Posterior vena cava (tissue), 2 donors: ENCODE data around the gene TMEM204. TPM values are rescaled to one million over a fixed set of nuclear protein-coding genes. Genes with fewer than 3 reads are reported as not detected.

ENCODE experiments used
- DNase-seq: peaks from one replicate; pipeline ENCODE4 v3.0.0-alpha.2; 2020; ENCODE audit warnings: low spot score
- intact Hi-C, 2 donors: fragments of 100-400 bp; cut with DNase I; formaldehyde crosslinking; loops; one replicate each; pipeline versions ENCODE4 v1.14.1 to v1.14.2; 2022 to 2023
- total RNA-seq, 2 donors: library from RNA; stranded (reverse); fragmentation: NEBNext Ultra II Directional; extraction: Animal tissue kit (Norgen Biotek cat#: 25700); gene quantifications; one replicate each; pipeline ENCODE4 v1.2.1, GENCODE V29; 2021
- donor health status: DM: yes; HTN: yes; CAD: no.
- donor health status: DM: yes; HTN: yes; CAD: no.

TMEM204 gene
- total RNA-seq, 2 donors from 2014 or later: 23.7 to 36.5 TPM

DNA sequence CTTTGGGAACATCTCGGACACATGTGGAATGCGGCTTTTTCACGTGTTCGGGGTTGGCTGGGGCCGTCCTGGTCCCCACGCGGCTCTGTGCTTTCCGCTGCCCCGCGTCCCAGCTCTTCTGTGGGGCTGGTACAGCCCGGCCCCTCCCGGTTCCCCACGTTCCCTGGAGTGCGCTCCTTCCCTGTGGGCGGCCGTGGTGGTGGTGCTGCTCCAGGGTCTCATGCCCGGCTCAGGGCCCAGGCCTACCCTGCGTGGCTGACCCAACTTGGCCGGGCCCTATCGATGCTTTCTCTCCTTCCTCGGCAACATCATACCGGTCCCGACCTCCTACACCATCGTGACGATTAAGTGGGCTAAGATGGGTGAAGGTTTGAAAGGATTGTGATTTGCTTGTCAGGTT, 37.0 kb upstream of the TMEM204 start:
- DNase-seq: no peak
- intact Hi-C loops: loop anchor here in 1 of 2 donors (10.0 kb wide), 2 partner anchors 58 to 198 kb away; no protein-coding TSS in a partner anchor

DNA sequence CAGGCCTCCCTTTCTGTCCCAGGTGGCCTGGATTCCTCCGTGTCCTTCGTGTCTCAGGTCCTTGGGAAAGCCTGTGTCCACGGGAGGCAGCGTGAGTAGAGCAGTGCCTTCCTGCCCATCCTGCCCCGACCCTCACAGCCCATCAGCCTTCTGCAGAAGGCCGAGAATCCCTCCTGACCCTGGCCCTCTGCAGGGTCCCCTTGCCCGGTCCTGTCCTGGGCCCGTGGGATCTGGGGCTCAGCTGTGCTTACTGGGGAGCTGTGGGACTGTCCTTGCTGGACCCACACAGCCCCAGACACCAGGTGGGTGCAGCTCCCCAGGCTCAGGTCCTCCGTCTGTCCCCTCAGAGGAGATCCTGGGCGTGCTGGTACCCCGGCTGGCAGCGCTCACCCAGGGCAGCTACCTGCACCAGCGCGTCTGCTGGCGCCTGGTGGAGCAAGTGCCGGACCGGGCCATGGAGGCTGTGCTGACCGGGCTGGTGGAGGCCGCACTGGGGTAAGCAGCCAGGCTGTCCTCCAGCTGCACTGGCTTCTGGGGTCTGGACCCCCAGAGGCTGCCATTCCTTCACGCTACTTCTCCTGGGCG, 36.4 kb upstream of the TMEM204 start:
- intact Hi-C loops: loop anchor here in 1 of 2 donors (10.0 kb wide), 2 partner anchors 58 to 198 kb away; no protein-coding TSS in a partner anchor
- DNase-seq: no peak

DNA sequence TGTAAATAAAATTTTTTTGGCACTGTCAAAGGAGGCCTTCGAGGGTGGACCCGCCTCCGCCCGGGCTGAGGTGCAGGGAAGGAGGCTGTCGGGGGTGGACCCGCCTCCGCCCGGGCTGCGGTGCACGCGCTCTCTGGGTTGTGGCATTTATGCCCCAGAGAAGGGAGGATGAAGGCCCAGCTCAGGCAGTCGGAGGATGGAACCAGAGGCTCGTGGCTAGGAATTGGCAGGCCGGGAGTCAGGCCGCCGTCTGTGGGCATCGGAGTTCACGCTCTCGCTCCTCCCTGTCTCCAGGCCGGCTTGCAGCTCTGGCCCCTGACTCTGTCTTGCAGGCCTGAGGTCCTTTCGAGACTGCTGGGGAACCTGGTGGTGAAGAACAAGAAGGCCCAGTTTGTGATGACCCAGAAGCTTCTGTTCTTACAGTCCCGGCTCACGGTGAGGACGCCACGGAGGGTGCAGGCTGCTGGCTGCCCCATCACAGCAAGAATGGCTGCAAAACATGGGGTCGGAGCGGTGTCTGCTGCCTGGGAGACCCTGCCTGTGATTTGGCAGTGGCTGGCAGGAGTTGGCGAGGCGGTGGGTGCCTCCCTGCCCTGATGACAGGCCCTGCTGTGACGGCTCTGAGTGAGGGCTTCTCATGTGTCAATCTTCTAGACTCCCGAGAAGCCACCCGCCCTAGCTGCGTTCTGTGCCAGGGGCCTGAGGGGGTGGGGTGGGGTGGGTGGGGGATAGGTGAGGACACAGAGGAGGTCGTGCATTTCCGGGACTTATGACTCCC, 34.4 kb upstream of the TMEM204 start:
- no peak for DNase-seq
- intact Hi-C loops: loop anchor here in 1 of 2 donors (10.0 kb wide), 2 partner anchors 56 to 196 kb away; no protein-coding TSS in a partner anchor

DNA sequence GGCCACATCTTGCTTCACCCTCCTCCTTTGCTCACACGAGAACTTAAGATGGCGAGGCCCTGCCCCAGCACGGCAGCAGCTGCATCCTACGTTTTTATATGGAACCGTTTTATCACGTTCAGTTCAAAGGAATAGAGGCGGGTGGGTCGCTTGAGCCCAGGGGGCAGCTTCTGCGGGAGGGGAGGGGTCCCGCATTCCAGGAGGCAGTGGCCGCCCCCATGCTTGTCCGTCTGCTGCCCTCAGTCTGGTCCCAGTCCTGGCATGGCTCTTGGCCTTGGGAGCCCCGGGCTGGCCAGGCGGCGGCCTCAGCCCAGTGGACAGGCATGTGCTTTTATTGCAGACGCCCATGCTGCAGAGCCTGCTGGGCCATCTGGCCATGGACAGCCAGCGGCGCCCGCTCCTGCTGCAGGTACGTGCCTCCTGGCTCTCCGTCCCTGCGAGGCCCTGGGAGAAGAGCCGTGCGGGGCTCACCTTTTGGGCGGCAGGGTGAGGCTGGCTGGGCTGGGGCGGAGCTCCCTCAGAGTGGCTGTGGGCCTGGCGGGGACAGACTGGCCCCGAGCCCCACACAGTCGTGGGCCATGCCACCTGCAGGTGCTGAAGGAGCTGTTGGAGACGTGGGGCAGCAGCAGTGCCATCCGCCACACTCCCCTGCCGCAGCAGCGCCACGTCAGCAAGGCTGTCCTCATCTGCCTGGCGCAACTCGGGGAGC, 33.6 kb upstream of the TMEM204 start:
- intact Hi-C loops: loop anchor here in 1 of 2 donors (10.0 kb wide), 2 partner anchors 55 to 195 kb away; no protein-coding TSS in a partner anchor
- DNase-seq: no peak

DNA sequence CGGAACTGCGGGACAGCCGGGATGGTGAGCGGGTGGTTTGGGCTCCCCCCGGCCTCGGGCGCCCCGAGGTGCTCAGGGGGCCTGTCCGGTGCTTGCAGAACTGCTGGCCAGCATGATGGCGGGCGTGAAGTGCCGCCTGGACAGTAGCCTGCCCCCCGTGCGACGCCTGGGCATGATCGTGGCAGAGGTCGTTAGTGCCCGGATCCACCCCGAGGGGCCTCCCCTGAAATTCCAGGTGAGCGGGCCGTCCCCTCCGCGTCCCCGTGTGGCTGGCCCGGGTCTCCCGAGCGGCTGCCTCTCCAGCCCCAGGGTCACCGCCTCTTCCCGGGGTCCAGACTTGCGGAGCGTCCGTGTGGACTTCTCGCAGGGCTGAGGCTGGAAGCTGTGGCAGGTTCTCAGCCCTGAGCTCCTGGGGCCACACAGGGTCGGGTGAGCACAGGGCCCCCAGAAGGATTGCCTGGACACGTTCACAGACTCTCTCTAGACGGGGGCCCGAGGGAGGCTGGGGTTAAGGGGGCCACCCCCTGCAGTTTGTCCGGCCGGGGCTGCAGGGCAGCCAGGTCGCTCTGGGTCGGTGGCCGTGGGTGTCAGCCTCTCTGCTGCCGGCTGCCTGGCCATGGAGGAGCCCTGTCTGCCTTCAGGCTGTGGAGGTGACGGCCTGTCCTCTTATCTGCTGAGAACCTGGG, 32.9 kb upstream of the TMEM204 start:
- no peak for DNase-seq
- intact Hi-C loops: no loop called here

DNA sequence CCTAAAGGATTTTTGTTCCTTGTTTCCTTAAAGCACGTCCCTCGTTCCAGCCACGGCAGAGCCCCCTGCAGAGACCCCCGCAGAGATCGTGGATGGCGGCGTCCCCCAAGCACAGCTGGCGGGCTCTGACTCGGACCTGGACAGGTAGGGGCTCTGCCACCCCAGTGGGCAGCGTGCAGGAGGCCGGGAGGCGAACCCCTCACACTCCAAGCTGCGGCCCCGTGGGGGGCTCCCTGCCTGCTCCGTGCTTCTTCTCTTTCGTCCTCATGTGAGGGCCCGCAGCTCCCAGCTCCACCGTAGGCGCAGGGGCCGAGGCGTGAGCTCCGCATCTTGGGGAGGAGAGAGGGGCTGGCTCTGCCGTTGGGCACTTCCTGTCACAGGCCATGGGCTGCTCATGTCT, 31.8 kb upstream of the TMEM204 start:
- DNase-seq: no peak
- intact Hi-C loops: no loop called here

DNA sequence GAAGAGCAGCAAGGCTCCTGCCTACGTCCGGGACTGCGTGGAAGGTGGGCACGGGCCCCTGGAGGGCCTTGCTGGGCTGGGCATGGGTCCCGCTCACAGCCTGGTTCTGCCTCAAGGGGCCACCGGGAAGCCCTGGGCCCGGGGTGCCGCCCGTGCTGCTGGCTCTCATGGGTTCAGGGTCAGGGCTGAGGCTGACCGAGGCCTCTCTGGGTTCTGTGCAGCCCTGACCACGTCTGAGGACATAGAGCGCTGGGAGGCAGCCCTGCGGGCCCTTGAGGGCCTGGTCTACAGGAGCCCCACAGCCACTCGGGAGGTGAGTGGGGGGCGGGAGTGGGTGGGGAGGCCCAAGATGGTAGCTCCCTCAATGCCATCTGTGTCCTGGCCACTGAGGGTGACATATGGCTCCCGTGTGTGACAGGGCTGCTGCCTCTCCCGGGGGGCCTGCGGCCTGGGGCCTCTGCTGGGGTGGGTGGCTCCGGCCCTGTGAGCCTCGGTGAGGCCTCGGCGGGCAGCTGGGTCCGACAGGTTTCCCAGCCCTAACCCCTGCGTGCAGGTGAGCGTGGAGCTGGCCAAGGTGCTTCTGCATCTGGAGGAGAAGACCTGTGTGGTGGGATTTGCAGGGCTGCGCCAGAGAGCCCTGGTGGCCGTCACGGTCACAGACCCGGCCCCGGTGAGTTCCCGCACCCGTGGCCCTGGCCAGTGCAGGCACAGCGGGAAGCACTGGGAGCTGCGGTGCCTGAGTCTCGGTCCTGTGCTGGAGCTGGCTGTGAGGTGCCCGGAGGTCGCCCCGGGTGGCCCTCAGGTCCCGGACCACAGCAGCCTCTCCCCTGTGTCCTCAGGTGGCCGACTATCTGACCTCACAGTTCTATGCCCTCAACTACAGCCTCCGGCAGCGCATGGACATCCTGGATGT, 31.1 kb upstream of the TMEM204 start:
- intact Hi-C loops: no loop called here
- DNase-seq: no peak

DNA sequence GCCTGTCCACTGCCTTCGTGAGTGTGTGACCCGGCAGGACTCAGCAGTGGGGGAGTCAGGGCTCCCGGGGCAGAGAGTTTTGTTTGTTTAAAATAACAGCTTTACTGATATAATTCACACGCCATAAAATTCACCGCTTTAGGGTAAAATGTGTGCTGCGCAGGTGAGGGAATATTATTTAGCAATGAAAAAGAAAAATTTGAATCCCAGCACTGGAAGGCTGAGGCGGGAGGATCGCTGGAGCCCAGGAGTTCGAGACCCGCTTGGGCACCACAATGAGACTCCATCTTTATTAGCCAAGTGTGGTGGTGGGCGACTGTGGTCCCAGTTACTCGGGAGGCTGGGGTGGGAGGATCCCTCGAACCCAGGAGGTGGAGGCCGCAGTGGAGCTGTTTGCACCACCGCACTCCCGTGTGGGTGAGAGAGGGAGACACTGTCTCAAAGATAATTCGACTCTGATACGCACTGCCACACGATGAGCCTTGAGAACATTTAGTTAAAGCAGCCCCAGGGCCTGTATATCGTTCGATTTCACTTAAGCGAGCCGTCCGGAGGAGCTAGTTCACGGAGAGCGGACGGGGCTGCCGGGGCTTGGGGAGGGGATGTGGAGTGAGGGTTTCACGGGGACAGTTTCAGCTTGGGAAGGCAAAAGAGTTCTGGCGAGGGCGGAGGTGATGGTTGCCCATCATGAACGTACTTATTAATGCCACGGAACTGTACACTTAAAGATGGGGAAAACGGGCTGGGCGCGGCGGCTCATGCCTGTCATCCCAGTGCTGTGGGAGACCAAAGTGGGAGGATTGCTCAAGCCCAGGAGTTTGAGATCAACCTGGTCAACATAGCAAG, 30.1 kb upstream of the TMEM204 start:
- no peak for DNase-seq
- intact Hi-C loops: no loop called here

DNA sequence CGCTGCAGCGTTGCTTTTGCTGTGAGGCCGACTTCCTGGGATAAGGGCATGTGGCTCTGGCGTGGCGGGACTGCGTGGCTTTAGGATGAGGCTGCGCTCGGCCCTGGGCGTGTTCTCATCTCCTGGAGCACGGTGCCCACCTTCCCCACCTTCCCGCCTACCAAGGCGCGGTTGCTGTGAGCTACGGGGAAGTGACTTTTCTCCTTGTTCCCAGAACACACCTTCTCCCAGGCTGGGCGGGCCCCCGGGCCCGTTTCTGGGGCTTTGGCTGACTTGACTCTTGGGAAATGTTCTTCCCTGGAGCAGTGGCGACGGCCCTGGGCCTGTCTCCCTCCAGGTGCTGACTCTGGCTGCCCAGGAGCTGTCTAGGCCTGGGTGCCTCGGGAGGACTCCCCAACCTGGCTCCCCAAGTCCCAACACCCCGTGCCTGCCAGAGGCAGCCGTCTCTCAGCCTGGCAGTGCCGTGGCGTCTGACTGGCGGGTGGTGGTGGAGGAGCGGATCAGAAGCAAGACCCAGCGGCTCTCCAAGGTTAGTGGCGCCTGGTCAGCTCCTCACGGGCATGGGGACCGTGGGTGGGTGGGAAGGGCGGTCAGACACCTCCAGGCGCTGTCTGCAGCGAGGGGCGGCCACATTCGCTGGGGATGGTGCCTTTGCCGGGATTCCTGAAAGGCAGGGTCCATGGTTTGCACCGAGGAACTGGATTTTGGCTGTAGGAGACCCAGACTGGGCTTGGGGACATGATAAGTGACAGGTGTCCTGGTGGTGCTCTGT, 28.2 kb upstream of the TMEM204 start:
- DNase-seq: no peak
- intact Hi-C loops: no loop called here

DNA sequence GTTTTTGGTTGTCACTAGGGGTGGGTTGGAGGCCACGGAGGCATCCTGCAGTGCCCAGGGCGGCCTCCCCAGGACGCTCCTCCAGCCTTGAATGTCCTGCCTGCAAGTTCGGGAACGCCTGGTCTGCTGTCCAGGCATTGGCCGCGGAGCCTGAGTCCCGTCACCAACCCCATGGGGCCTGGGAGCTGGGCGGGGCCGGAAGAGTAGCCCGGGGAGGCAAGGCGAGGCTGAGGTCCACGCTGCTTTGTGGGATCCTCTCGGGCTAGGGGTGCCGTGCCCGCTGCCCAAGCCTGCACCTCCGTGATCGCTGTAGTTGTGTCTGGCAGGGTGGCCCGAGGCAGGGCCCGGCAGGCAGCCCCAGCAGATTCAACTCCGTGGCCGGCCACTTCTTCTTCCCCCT, 27.6 kb upstream of the TMEM204 start:
- intact Hi-C loops: no loop called here
- no peak for DNase-seq

DNA sequence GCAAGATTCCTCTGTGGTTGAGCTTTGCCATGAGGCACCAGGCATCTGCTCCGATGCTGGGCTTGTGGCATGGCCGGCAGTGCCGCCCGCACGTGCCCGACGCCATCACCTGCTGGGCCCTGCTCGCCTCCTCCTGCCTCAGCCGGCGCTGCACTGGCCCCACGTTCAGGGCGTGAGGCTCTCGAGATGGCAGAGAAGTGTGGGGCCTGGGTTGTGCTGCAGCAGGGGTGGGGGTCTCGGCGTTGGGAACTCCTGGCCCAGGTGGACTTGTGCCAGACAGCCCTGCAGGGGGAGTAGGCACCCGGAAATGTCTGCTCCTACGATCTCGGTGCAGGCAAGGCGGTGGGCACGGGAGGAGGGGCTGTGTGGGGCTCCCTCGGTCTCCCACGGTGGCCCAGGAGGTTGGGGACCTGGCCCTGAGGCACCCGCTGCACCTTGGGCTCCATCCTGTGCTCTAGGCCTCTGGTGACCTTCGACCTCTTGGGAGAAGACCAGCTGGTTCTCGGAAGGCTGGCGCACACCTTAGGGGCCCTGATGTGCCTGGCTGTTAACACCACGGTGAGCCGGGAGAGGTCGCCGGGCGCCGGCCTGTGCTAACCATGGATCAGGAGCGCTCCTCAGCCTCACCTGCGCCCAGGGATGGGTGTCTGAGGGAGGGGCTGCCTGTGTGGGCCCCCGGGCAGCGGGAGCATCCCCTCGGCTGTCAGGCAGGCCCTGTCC, 26.8 kb upstream of the TMEM204 start:
- no peak for DNase-seq
- intact Hi-C loops: no loop called here

DNA sequence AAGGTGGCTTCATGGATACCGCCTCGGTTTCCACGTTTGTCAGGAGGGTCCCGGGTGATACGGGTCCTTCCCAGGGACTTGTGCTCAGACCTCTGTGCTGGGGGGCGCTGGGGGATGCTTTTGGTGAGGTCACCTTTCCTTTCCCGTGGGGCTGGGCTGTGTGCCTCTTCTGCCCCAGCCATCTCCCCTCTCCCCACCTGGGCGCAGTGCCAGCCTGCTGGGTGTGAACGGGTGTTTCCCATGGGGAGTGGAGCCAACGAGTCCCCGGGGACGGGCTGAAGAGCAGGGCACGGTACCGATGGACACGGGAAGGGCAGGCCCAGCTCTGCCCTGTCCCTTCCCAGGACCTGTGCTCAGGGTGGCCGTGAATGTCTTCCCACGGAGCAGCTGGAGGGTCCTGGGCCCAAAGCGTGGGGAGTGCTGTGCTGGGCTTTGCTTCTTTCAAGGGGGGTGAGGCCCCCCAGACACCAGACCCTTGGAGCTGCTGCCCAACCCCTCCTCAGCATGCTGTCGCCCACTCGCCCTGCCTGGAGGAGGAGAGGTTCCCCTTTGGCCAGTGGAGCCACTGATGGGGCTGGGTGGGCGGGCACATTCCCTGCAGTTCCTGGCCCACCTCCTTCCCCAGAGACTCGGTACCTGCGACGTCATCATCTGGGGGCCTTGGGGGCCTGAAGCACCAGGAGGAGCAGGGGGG, 24.8 kb upstream of the TMEM204 start:
- DNase-seq: no peak
- intact Hi-C loops: no loop called here

DNA sequence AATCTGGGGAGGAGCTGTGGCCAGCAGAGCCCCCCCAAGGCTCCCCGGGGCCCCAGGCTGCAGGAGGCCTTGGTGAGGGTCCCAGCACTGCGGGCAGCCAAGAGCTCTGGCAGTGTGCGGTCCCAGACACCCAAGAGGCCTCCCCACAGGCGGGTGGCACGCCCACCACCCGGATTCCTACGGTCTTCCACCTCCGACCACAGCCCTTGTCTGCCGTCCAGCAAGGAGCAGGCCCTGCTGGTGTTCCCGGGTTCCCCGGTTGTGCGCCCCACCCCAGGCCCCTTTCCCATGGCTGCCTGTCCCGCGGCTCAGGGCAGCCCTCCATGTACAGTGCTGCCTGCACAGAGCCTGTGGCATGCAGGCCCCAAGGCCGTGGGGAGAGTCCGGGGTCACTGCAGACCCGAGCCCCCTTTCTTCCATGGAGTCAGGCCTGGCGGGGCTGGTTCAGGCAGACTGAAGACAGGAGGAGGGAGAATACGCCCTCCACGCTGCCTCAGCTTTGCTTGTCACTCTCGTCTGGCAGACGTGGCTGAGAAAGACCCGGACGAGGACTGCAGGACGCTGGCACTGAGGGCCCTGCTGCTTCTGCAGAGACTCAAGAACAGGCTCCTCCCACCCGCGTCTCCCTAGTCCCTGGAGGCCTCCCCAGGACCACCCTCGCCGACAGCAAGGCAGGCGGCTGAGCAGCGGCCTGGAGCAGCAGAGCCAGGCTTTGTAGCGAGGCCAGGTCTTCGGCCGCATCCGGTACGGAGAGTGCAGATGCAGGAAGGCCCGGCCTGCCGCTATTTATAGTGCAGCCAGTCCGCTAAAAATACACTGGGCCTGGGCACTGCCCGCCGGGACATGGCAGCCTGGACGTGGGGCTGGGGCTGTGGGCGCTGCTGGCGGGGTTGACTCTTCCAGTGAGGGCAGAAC, 23.9 kb upstream of the TMEM204 start:
- intact Hi-C loops: no loop called here
- no peak for DNase-seq

DNA sequence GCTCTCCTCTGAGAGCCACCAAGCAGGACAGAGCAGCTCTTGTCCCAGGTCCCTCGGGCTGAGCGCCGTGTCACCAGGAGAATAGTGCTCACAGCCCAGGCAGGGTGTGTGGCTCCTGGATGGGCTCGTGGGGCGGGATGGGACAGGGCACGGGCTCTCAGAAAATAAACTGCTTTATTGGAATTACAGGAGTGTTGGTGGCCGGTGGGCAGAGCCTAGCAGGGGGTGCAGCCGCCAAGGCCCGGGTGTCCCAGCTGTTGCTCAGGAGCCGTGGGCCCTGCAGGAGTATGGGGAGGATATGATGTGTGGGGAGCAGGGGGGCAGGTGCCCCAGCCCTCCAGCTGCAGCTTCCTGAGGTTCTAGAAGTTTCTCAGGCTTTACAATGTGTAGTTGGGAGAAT, 23.2 kb upstream of the TMEM204 start:
- no peak for DNase-seq
- intact Hi-C loops: no loop called here

DNA sequence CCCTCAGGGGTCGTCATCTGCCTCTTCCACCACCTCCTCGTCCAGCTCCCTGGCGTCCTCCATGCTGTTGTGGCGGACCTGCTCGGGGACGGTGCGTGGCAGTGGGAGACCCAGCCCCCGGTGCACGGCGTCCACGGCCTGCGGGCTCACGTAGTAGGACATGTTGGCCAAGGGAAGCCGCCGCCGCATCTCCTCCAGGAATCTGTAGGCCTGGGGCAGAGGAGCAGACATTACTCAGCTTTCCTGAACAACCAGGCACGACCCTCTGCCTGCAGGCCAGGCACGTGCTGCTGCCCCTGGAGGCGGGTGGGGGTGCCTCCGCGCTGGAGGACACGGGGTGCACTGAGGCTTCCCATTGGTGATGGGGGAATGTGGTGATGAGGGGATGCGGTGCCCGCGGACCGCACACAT, 22.5 kb upstream of the TMEM204 start:
- no peak for DNase-seq
- intact Hi-C loops: no loop called here
